ENCODE measurements around the gene STAC3.

The STAC3 gene

DNA sequence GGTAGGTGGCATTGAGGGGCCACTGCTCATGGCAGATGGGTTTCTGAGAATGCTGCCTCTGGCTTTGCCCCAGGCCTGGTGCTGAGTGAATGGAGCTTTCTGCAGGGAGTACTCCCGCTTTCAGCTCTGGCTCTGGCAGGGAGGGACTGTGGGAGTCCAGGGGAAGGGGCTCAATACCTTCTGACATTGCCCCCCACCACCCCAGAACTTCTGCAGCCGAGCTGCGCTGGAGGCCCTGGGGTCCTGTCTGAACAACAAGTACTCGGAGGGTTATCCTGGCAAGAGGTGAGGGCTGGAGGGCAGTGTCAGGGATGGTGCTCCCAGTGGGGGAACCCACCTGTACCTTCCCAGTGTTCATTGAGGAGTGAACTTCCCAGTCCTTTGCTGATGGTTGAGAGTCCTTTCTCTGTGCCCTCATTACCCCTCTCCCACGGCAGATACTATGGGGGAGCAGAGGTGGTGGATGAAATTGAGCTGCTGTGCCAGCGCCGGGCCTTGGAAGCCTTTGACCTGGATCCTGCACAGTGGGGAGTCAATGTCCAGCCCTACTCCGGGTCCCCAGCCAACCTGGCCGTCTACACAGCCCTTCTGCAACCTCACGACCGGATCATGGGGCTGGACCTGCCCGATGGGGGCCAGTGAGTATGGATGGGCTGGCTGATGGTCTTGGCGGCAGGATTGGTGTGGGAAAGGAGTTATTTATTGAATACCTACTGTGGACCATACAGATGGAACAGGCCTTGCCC is 19.5 kb downstream of the STAC3 start:
- DNase-seq (ENCODE audit: insufficient read length, low spot score) (no peak), FAIRE-seq (no peak)
- TF ChIP-seq PAX5 (IDR thresholded peaks at IDR 0.05; ENCODE audit: insufficient read depth, low read length, severe bottlenecking) (no peak), POLR2A (IDR thresholded peaks at IDR 0.05; ENCODE audit: low read depth, low read length) (no peak), POLR2AphosphoS5 (IDR thresholded peaks at IDR 0.05; ENCODE audit: low read depth, low read length) (no peak), POU2F2 (IDR thresholded peaks at IDR 0.05; ENCODE audit: low read depth, low read length) (no peak), TAF1 (IDR thresholded peaks at IDR 0.05; ENCODE audit: low read depth, low read length) (no peak), SPI1 (IDR thresholded peaks at IDR 0.05; ENCODE audit: low read depth, low read length) (no peak)

DNA sequence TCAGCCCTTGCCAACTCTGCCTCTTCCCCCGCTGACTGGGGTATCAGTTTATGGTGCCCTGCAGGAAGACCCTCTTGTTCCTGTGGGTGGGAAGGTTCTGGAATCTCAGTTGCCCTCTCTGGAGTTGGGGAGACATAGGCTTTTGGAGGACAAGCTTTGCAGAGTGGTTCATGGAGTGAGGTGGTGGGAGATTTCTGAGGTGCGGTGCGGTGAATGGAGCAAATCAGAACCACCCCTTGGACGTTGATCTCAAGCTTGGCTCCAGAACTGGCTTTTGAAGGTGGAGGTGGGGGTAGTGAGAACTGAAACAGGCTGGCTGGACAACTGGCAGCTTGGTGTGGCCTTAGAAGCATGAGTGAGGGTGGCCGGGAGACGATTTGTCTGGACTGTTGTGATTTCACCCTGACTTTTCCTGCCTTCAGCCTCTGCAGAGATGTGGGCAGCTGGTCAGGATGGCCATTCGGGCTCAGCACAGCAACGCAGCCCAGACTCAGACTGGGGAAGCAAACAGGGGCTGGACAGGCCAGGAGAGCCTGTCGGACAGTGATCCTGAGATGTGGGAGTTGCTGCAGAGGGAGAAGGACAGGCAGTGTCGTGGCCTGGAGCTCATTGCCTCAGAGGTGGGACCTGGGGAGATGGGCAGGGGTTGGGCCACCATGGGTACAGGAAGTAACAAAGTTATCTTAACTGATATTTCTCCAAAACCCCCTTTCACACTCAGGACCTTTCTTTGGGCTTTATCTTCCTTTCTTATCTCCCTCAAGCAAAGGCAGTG is 20.4 kb downstream of the STAC3 start:
- FAIRE-seq = peak; percentile 16
- TF ChIP-seq SPI1 (IDR thresholded peaks at IDR 0.05; ENCODE audit: low read depth, low read length) = no peak
- no peak for TF ChIP-seq PAX5 (IDR thresholded peaks at IDR 0.05; ENCODE audit: insufficient read depth, low read length, severe bottlenecking)
- TF ChIP-seq POLR2AphosphoS5 (IDR thresholded peaks at IDR 0.05; ENCODE audit: low read depth, low read length) = no peak
- no peak for TF ChIP-seq POU2F2 (IDR thresholded peaks at IDR 0.05; ENCODE audit: low read depth, low read length)
- TF ChIP-seq POLR2A (IDR thresholded peaks at IDR 0.05; ENCODE audit: low read depth, low read length) = no peak
- no peak for TF ChIP-seq TAF1 (IDR thresholded peaks at IDR 0.05; ENCODE audit: low read depth, low read length)
- DNase-seq (ENCODE audit: insufficient read length, low spot score) = no peak

DNA sequence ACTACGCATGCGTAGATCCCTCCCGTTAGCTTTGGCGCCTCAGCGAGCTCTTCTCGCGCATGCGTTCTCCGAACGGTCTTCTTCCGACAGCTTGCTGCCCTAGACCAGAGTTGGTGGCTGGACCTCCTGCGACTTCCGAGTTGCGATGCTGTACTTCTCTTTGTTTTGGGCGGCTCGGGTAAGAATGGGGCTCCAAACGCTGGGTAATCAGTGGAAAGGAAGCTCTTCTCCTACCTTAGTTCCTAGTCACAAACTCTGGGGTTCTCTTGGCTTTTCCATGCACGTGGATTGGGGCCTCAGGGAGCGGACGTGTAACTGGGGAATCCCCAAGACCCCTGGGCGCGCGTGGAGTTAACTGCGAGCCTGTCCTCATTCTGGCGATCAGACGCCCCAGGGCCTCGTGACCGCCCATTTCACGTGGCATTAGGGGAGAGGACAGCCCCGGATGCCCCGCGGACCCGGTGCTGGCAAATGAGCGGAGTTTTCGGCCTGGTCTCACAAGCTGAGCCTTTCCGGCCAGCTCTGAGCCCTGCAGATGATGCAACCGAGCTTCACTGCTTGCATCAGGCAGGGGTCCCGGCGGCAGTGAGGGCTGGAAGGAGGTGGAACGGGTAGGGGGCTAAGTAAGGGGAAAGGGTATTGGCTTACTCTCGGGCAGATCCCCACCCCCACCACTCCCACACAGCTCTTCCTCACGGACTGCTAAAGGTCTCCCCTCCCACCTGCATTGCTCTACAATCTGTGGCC is 21.2 kb downstream of the STAC3 start, which contains the start of gene SHMT2:
TSS of gene SHMT2 (plus strand) at position 78 of the 747 bp plus-strand sequence. CDS start at position 146, 68 bp downstream.
- TF ChIP-seq PAX5 (IDR thresholded peaks at IDR 0.05; ENCODE audit: insufficient read depth, low read length, severe bottlenecking) (no peak), TAF1 (IDR thresholded peaks at IDR 0.05; ENCODE audit: low read depth, low read length) (peak; percentile 49), POLR2A (IDR thresholded peaks at IDR 0.05; ENCODE audit: low read depth, low read length) (0 out of 2 replicates have a peak, but pooled peaks have one; percentile 48), SPI1 (IDR thresholded peaks at IDR 0.05; ENCODE audit: low read depth, low read length) (no peak), POU2F2 (IDR thresholded peaks at IDR 0.05; ENCODE audit: low read depth, low read length) (no peak; the same call in 1 of the 2 replicates), POLR2AphosphoS5 (IDR thresholded peaks at IDR 0.05; ENCODE audit: low read depth, low read length) (peak; percentile 50; the same call in 1 of the 2 replicates)
- FAIRE-seq (peak; percentile 95), DNase-seq (ENCODE audit: insufficient read length, low spot score) (peak; percentile 97)

DNA sequence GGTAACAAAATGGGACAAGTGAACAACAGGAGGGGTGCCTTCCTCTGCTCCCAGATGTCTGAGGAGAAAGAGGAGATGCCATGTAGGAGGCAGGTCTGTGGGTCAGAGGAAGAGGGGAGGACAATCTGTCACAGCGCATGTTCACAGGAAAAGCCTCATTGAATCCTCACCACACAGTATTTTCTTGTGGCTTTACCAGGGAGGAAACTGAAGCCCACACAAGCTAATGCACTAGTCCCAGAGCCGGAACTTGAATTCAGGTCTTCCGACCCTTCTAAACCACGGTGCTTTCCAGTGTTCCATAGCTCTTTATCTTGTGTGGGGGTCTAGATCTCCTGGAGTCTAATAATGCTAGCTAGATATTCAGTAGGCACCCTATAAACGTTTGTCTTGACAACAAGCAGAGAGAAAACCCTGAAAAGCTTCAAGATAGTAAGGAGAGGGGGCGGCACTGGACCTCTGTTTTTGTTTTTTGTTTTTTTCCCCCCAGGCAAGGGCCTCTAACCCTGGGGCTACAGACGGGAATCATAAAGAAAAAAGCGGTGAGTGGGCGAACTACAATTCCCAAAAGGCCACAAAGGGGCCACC is 21.8 kb downstream of the STAC3 start:
- FAIRE-seq (no peak), DNase-seq (ENCODE audit: insufficient read length, low spot score) (no peak)
- TF ChIP-seq TAF1 (IDR thresholded peaks at IDR 0.05; ENCODE audit: low read depth, low read length) (no peak), POLR2A (IDR thresholded peaks at IDR 0.05; ENCODE audit: low read depth, low read length) (no peak), SPI1 (IDR thresholded peaks at IDR 0.05; ENCODE audit: low read depth, low read length) (no peak), PAX5 (IDR thresholded peaks at IDR 0.05; ENCODE audit: insufficient read depth, low read length, severe bottlenecking) (no peak), POLR2AphosphoS5 (IDR thresholded peaks at IDR 0.05; ENCODE audit: low read depth, low read length) (no peak), POU2F2 (IDR thresholded peaks at IDR 0.05; ENCODE audit: low read depth, low read length) (no peak)

DNA sequence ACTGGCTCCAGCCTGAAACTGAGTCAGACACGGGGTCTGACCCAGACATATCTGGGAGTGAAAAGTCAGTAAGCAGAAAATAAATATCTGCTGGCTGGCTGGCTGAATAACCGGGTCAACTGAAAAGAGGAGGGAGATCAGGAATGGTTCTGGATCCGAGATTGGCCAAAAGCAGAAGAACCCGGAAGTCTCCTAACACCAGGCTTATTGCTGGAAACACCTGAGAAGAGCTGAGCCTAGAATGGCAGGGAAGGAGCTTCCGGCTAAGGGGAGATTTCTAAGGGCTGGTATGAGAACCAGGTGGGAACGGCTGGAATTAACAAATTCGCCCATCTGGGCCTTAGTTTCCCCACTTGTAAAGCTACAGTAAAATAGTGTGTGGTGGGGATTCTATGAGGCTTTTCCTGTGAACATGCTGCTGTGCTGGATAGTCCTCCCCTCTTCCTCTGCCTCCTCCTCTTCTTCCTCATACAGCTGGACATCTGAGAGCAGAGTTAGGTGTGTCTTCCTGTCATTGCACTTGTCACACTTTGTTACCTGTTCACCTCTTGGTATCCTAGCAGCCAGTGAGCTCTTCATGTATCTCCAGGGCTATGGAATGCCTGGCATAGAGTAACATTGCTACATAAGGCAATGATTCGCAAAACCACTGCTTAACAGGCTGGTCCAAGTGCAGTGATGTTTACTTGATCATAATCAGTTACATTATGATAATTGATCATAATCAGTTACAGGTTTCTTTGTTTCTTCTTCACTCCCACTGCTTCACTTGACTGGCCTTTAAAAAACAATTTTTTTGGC is 23.5 kb downstream of the STAC3 start:
- no peak for DNase-seq (ENCODE audit: insufficient read length, low spot score)
- TF ChIP-seq POLR2A (IDR thresholded peaks at IDR 0.05; ENCODE audit: low read depth, low read length) (no peak), SPI1 (IDR thresholded peaks at IDR 0.05; ENCODE audit: low read depth, low read length) (no peak), TAF1 (IDR thresholded peaks at IDR 0.05; ENCODE audit: low read depth, low read length) (no peak), POU2F2 (IDR thresholded peaks at IDR 0.05; ENCODE audit: low read depth, low read length) (no peak), PAX5 (IDR thresholded peaks at IDR 0.05; ENCODE audit: insufficient read depth, low read length, severe bottlenecking) (no peak), POLR2AphosphoS5 (IDR thresholded peaks at IDR 0.05; ENCODE audit: low read depth, low read length) (no peak)

DNA sequence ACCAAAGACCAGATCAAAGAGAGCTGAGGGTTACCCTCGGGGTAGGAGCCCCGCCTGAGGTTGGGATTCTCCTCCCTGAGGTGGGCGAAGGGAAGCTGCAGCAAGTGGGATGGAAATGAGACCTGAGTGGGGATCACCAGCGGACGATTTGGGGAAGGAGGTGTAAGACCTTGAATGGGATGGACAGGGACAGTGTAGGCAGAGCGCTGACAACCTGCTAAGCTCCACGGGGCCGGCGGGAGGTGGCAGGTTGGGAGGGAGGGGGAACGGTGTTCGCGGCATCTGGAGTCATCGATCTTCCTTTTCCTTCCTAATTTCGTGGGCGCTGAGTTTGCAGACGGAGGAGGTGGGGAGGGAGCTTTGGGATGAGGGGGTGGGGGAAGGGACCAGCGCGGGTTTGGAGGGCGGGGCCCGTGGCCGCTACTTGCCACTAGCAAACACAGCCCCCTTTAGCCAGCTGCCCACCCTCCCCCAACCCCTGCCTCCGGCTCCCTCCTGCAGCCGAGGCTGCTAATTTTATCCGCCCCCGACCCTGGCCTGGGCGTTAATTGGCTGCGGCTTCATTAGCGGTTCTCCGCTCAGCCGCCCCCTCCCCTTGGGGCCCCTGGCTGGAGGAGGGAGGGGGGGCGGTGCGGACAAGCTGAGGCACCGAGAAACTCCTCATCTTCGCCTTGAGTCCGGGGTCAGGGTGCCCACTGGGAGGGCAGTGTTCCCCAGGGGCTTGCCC is 24.2 kb downstream of the STAC3 start:
- TF ChIP-seq PAX5 (IDR thresholded peaks at IDR 0.05; ENCODE audit: insufficient read depth, low read length, severe bottlenecking) (no peak), POU2F2 (IDR thresholded peaks at IDR 0.05; ENCODE audit: low read depth, low read length) (no peak), TAF1 (IDR thresholded peaks at IDR 0.05; ENCODE audit: low read depth, low read length) (no peak), SPI1 (IDR thresholded peaks at IDR 0.05; ENCODE audit: low read depth, low read length) (no peak), POLR2A (IDR thresholded peaks at IDR 0.05; ENCODE audit: low read depth, low read length) (no peak), POLR2AphosphoS5 (IDR thresholded peaks at IDR 0.05; ENCODE audit: low read depth, low read length) (no peak)
- FAIRE-seq (no peak), DNase-seq (ENCODE audit: insufficient read length, low spot score) (no peak)

More for the DNA sequence above, 23.5 kb downstream of the STAC3 start:
- no peak for FAIRE-seq

DNA sequence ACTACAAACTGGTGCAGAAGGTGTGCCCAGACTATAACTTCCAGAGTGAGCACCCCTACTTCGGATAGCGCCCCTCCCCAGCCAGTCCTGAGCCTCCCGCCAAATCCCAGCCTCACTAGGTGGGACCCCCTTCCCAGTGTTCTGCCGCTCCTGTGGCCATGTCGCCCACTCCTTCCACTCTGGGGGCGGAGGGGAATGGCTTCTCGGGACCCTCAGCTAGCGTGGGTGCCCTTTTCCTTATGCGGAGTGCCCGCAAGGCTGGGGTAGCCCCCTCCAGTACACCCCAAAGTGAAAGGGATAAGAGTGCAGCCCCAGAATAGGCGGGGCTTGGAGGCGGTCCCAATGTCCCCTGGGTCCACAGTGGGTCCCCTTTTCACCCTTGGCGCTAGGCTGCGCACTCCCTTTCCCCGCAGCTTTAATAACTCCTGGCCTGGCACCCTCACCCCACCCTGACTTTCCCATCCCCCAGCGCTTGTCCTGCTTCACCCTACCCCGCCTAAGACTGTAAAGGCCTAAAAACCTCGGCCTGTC is 25.2 kb downstream of the STAC3 start:
- no peak for FAIRE-seq
- no peak for DNase-seq (ENCODE audit: insufficient read length, low spot score)
- TF ChIP-seq POLR2AphosphoS5 (IDR thresholded peaks at IDR 0.05; ENCODE audit: low read depth, low read length) (no peak), POU2F2 (IDR thresholded peaks at IDR 0.05; ENCODE audit: low read depth, low read length) (no peak), TAF1 (IDR thresholded peaks at IDR 0.05; ENCODE audit: low read depth, low read length) (no peak), POLR2A (IDR thresholded peaks at IDR 0.05; ENCODE audit: low read depth, low read length) (no peak), SPI1 (IDR thresholded peaks at IDR 0.05; ENCODE audit: low read depth, low read length) (no peak), PAX5 (IDR thresholded peaks at IDR 0.05; ENCODE audit: insufficient read depth, low read length, severe bottlenecking) (no peak)
